A549 treated with Hydrocortisone at 1 μM for 4 hours (cell line): ENCODE results near the gene AVPR2. TPM values are rescaled to one million over a fixed set of nuclear protein-coding genes. Genes with fewer than 3 reads are reported as not detected.

Experiments
- total RNA-seq: library from RNA; stranded (reverse); fragments of 200-300 nt; extraction: Qiagen RNA extraction; gene quantifications from 5 replicates; pipeline ENCODE4 v1.2.3, GENCODE V29; 2022

AVPR2 gene
- total RNA-seq: 0.07 TPM in 1 of 5 replicates, not detected in the others

DNA sequence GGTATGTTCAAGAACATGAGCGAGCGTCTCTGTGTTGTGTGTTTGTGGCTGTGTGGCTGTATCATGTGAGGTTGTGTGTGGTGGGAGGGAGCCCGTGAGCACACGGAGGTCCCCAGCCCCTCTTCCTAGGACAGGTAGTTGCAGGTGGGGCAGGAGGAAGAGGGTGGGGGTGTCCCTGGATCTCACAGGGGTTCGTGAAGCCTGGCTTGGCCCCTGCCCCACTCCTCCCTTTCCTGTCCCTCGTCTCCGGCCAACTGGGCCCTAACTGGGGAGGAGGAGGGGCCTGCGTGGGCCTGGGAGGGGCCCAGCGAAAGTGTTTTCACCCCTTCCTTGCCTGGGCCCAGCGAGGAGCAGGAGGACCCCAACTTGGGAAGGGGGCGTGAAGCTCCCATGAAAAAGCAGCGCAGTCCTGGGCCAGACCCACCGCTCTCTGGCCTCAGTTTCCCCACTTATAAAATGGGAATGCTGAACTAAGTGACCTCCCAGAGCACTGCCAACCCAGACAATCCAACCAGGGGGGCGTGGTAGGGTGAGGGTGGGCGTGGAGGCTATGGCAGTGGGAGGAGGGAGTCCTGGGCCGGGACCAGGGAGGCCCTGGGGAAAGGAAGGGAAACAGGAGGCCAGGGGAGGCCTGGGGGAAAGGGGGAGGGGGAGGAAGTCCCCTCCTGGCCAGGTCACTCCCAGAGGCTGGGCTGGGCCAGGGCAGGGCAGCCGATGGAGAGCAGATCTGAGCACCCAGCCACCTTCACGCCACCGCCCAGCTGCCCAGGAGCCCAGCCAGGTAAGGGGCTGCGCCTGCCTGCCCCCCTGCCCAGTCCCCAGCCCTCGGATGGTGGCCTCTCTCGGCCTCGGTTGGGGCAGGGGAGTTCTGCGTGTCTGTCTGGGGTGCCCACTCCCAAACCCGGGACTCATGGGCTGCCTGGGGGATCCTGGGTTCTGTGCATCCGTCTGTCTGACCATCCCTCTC is at the start of gene AVPR2:
Gene AVPR2 (plus strand): TSS at position 683 of the 967 bp plus-strand sequence. CDS start 473 bp downstream, outside the sequence.

DNA sequence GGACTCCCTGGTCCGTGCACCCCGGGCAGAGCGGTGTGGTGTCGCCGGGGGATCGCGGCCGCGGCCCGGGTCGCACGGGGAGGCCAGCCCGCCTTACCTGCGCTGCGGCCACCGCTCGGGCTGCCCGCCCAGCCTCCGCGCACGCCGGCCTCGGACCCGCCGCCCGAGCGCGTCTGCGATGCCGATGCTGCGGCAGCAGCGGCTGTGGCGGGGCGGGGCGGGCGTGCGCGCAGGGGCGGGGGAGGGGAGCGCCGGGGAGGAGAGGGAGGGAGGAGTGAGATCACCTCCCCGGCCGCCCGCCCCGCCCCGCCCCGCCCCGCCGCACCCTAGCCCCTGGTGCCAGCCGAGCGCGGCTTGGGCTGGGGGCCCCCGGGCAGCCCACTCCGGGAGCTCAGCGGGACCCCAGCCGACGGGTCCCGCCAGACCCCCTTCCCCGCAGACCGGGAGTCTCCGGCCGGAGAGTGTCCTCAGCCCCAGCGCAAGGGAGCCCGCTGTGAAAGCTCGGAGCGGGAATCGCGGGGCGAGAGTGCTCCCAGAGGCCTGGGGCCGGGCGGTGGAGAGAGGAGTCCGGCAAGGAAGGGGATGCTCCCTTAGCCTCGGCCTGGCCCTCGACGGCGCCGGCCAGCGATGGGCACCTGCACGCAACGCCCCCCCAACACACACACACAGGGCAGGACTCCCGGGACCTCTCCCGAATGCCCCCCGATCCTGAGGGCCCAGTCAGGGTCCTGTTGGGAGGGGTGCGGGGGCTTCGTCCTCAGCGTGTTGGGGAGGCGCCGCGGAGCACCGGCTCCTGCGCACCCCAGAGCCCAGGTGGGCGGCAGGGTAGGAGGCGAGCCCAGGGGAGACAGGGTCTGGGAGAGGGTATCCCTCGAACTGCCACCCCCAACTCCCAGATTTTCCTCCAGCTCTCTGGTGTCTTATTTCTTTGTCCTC is 18.2 kb upstream of the AVPR2 start, which contains the start of gene L1CAM:
Gene L1CAM (minus strand): TSS at position 206 of the 936 bp plus-strand sequence. CDS start 10,337 bp downstream, outside the sequence.

DNA sequence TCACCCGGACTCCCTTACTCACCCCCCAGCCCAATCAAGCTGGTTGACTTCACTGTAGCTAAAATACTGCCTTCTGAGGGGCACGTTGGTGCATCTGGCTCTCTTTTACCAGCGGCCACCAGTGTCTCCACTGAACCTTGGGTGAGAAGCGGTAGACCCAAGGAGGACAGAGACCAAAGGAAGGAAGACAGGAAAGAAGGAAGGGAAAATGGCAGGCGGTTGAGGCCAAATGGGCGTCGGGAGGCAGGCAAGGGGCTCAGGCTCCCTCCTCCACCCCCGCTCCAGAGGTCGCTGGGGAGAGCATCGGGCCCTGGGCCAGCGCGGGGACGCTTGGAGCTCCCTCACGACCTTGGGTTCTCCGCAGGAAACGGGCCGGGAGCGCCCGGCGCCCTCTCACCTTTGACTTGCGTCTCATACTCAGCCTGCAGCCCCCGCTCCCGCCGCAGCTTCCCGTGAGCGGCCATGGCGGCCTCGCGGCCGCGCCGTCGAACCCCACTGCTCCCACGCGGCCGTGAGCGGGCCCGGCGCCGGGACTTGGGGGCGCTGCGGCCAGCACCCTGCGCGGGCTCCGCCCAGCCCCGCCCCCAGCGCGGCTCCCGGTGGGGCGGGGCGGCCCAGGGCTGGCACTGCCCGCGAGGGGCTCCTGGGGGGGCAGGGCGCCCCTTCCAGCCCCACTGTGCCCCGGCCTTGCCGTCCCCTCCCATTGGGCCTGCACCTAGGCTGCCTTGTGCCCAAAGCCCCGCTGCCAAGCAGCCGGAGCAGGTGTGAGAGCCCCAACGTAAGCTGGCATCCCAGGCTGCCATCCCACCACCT is 21.5 kb downstream of the AVPR2 start, which contains the start of gene ARHGAP4:
Gene ARHGAP4 (minus strand): TSS at position 526 of the 813 bp plus-strand sequence. CDS start 62 bp downstream, at position 464.

DNA sequence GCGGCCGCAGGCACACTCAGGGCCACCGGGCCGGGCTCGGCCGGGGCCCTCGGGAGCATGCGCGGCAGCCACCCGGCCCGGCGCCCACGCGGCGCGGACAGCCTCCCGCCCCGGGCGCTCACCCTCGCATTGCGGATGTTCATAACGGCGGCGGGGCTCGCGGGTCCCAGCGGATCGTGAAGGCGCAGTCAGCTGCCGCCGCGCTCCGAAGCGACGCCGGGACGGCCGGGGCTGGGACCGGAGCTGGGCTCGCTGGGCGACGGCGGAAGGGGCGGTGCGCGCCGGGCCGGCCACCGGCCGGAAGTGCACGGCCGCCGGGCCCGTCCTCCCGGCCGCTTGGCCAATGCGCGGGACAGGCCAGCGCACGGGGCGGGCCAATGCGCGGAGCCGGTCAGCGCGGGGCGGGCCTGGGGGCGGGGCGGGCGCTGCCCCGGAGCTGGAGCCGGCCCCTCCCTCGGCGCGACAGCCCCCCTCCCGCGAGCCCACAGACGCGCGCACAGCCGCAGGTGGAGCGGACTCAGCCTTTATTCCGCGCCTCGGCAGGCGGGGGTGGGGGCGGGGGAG is 30.4 kb downstream of the AVPR2 start, which contains the start of gene NAA10:
Gene NAA10 (minus strand): TSS at position 276 of the 564 bp plus-strand sequence. CDS start 133 bp downstream, at position 143.

DNA sequence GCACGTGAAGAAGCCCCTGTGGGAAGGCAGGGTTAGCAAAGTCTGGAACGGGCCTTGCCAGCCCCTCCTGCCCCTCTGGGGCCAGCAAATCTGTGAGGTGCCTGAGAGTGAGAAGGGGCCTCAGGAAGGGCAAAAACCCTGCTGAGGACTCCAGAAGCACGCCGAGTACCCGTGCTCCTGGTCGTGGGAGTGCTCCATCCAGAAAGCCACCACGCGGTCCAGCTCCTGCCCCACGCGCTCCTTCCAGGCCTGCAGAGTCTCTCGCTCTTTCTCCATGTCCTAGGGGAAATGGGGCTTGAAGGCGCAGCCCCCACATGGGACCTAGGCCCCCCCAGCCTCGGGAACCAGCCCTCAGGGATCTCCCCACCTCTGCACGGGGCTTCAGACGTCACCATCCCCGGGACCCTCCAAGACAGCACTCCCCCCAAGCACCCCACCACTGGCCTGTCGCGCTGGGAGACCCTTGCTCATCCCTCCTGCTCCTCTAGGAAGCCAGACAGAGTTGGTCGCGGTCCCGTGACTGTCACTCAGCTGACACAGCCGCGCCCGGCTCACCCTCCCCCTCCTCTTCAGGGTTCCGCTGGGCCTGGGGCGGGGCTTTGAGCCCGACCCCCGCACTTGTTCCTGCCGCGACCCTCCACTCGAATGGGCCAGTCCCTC is 39.8 kb downstream of the AVPR2 start, which contains the start of gene RENBP:
Gene RENBP (minus strand): TSS at position 504 of the 660 bp plus-strand sequence. CDS start 33 bp downstream, at position 471.

Other genes starting within 250 kb of the AVPR2 start
- 0.13 to 0.44 TPM (median 0.26 TPM) in 3 of 5 replicates, not detected in the others for gene PNCK, start 230.9 kb upstream of the AVPR2 start, total RNA-seq
- 10.0 to 14.5 TPM (median 12.6 TPM) in 5 replicates for gene SLC6A8, start 216.7 kb upstream of the AVPR2 start, total RNA-seq
- 351 to 491 TPM (median 368 TPM) in 5 replicates for gene BCAP31, start 180.3 kb upstream of the AVPR2 start, total RNA-seq
- gene ABCD1, start 179.8 kb upstream of the AVPR2 start, total RNA-seq: 2.5 to 4.0 TPM (median 3.6 TPM) in 5 replicates
- 3.1 to 4.0 TPM (median 3.6 TPM) in 5 replicates for gene PLXNB3, start 140.4 kb upstream of the AVPR2 start, total RNA-seq
- 0.02 to 0.13 TPM (median 0.05 TPM) in 4 of 5 replicates, not detected in the other for gene SRPK3, start 123.6 kb upstream of the AVPR2 start, total RNA-seq
- 58.1 to 62.0 TPM (median 60.2 TPM) in 5 replicates for gene IDH3G, start 110.3 kb upstream of the AVPR2 start, total RNA-seq
- gene SSR4, start 110.0 kb upstream of the AVPR2 start, total RNA-seq: 313 to 452 TPM (median 397 TPM) in 5 replicates
- 2.9 to 3.7 TPM (median 3.4 TPM) in 5 replicates for gene PDZD4, start 74.1 kb upstream of the AVPR2 start, total RNA-seq
- gene L1CAM, start 18.5 kb upstream of the AVPR2 start, total RNA-seq: 16.9 to 22.0 TPM (median 19.7 TPM) in 5 replicates
- 1.3 to 2.1 TPM (median 1.4 TPM) in 5 replicates for gene ARHGAP4, start 21.6 kb downstream of the AVPR2 start, total RNA-seq
- 197 to 239 TPM (median 216 TPM) in 5 replicates for gene NAA10, start 30.4 kb downstream of the AVPR2 start, total RNA-seq
- gene RENBP, start 40.0 kb downstream of the AVPR2 start, total RNA-seq: 0.10 to 0.36 TPM (median 0.18 TPM) in 4 of 5 replicates, not detected in the other
- 34.4 to 39.5 TPM (median 36.7 TPM) in 5 replicates for gene HCFC1, start 67.1 kb downstream of the AVPR2 start, total RNA-seq
- 5.2 to 7.2 TPM (median 5.4 TPM) in 5 replicates for gene TMEM187, start 68.1 kb downstream of the AVPR2 start, total RNA-seq
- 201 to 219 TPM (median 215 TPM) in 5 replicates for gene IRAK1, start 115.2 kb downstream of the AVPR2 start, total RNA-seq
- 18.5 to 21.0 TPM (median 19.3 TPM) in 5 replicates for gene MECP2, start 193.0 kb downstream of the AVPR2 start, total RNA-seq
- not detected in 5 replicates for gene OPN1LW, start 239.6 kb downstream of the AVPR2 start, total RNA-seq